ENCODE measurements around the gene CEP126. TPM values are rescaled to one million over a fixed set of nuclear protein-coding genes. Genes with fewer than 3 reads are reported as not detected.
"Not testable (repeated sequence)": the region's sequence is repeated elsewhere in the genome, so short reads cannot be mapped to it uniquely, and the experiment has no call there.

CEP126 gene
- total RNA-seq, 4 donors from 2014 or later: 0.45 to 3.8 (median 1.6) TPM

GRCh38 chr11:101945448-101945847, 30.6 kb downstream of the CEP126 start:
- no peak overlapping the region for H3K4me3 ChIP-seq
- WGBS, 2 donors: 88 to 96% methylated on average over 4 of the region's 4 CpGs

GRCh38 chr11:101949680-101950220, 34.9 kb downstream of the CEP126 start:
- Histone ChIP-seq H3K27me3 (no peaks in the 10 kb centered on the region), H3K27ac (no peak overlapping the region), H3K4me3 (no peak overlapping the region), H3K4me1 (no peaks in the 10 kb centered on the region), H3K36me3 (no peaks in the 10 kb centered on the region), H3K9me3 (no peaks in the 10 kb centered on the region)
- TF ChIP-seq POLR2A (IDR thresholded peaks at IDR 0.05) (no peak), CTCF (IDR thresholded peaks at IDR 0.05) (no peak)
- DNase-seq: no peak
- intact Hi-C loops (cut with DNase I): no loop called here
- WGBS, 2 donors: 60% methylated on average over 1 of the region's 1 CpG

More at GRCh38 chr11:101945448-101945847, 30.6 kb downstream of the CEP126 start:
- no peaks in the 10 kb centered on the region for H3K9me3 ChIP-seq
- H3K27me3 ChIP-seq: no peaks in the 10 kb centered on the region
- no peak for DNase-seq
- no peak for TF ChIP-seq CTCF (IDR thresholded peaks at IDR 0.05)
- TF ChIP-seq POLR2A (IDR thresholded peaks at IDR 0.05): no peak
- no peak overlapping the region for H3K27ac ChIP-seq
- intact Hi-C loops (cut with DNase I): no loop called here
- H3K4me1 ChIP-seq: no peaks in the 10 kb centered on the region
- no peaks in the 10 kb centered on the region for H3K36me3 ChIP-seq

- no peaks in the 10 kb centered on the region for H3K9me3 ChIP-seq
- intact Hi-C loops (cut with DNase I): no loop called here
- H3K27me3 ChIP-seq: no peaks in the 10 kb centered on the region
- WGBS, 2 donors: 90 to 93% methylated on average over 3 of the region's 3 CpGs
- H3K4me1 ChIP-seq: no peaks in the 10 kb centered on the region
- H3K4me3 ChIP-seq: no peak overlapping the region
- H3K27ac ChIP-seq: no peak overlapping the region
- H3K36me3 ChIP-seq: peaks cover 0 to 11% (median 0%) of the 10 kb centered on the region in 3 donors
- DNase-seq: no peak
- TF ChIP-seq CTCF (IDR thresholded peaks at IDR 0.05): no peak
- TF ChIP-seq POLR2A (IDR thresholded peaks at IDR 0.05): no peak
These were observed 40.5 kb downstream of the CEP126 start for GRCh38 chr11:101955278-101955677.

- H3K4me1 ChIP-seq: no peaks in the 10 kb centered on the region
- no peaks in the 10 kb centered on the region for H3K9me3 ChIP-seq
- no peak for DNase-seq
- no peak overlapping the region for H3K4me3 ChIP-seq
- peaks cover 0 to 11% (median 0%) of the 10 kb centered on the region in 3 donors for H3K36me3 ChIP-seq
- intact Hi-C loops (cut with DNase I): no loop called here
- no peaks in the 10 kb centered on the region for H3K27me3 ChIP-seq
- 75 to 87% methylated on average over 5 of the region's 5 CpGs for WGBS, 2 donors
- no peak overlapping the region for H3K27ac ChIP-seq
- TF ChIP-seq POLR2A (IDR thresholded peaks at IDR 0.05) (no peak), CTCF (IDR thresholded peaks at IDR 0.05) (no peak)
These were observed 40.9 kb downstream of the CEP126 start for GRCh38 chr11:101955701-101956100.

GRCh38 chr11:101960231-101960630, 45.4 kb downstream of the CEP126 start:
- intact Hi-C loops (cut with DNase I): no loop called here
- H3K36me3 ChIP-seq: peaks cover 0 to 11% (median 0%) of the 10 kb centered on the region in 3 donors
- H3K4me1 ChIP-seq: no peaks in the 10 kb centered on the region
- no peaks in the 10 kb centered on the region for H3K27me3 ChIP-seq
- H3K27ac ChIP-seq: no peak overlapping the region
- no peaks in the 10 kb centered on the region for H3K9me3 ChIP-seq
- no peak for DNase-seq
- H3K4me3 ChIP-seq: no peak overlapping the region
- TF ChIP-seq CTCF (IDR thresholded peaks at IDR 0.05) (no peak), POLR2A (IDR thresholded peaks at IDR 0.05) (no peak)
- WGBS, 2 donors: 82% methylated on average over 1 of the region's 1 CpG

- intact Hi-C loops (cut with DNase I); H3K4me3 ChIP-seq; H3K36me3 ChIP-seq; DNase-seq; H3K27ac ChIP-seq; H3K27me3 ChIP-seq; H3K4me1 ChIP-seq; H3K9me3 ChIP-seq: not testable (repeated sequence)
- 90 to 95% methylated on average over 10 of the region's 10 CpGs for WGBS, 2 donors
These were observed 49.4 kb downstream of the CEP126 start for GRCh38 chr11:101964200-101964599.
